ENCODE measurements around the gene ZNF180. TPM values are rescaled to one million over a fixed set of nuclear protein-coding genes. Genes with fewer than 3 reads are reported as not detected.

ZNF180 gene
- total RNA-seq, 1 experiment from 2014 or later = 8.9 TPM

- Mint-ChIP-seq H3K9me3 (peaks cover 51% of the 10 kb centered on the region), H3K27me3 (ENCODE audit: low read depth) (peaks cover 54% of the 10 kb centered on the region), H3K4me1 (no peaks in the 10 kb centered on the region), H3K4me3 (no peak overlapping the region), H3K27ac (no peak overlapping the region), H3K36me3 (peaks cover 3% of the 10 kb centered on the region; the same call in 1 of the 2 replicates)
- ATAC-seq = peak; percentile 87
- DNase-seq (ENCODE audit: low spot score) = peak; percentile 82
- ChIA-PET POLR2A (no interaction called here), CTCF (interaction anchor here (0.6 to 1.1 kb wide), 4 partner anchors 15 to 773 kb away, joined by 3 read pairs; no protein-coding TSS in a partner anchor)
- TF ChIP-seq ZNF671 (CRISPR knock-in tag; IDR thresholded peaks at IDR 0.05) (no peak), MLX (CRISPR knock-in tag; IDR thresholded peaks at IDR 0.05) (no peak), RELA (CRISPR knock-in tag; IDR thresholded peaks at IDR 0.05; ENCODE audit: borderline replicate concordance) (no peak), MYBL2 (CRISPR knock-in tag; IDR thresholded peaks at IDR 0.05) (no peak), TEAD1 (CRISPR knock-in tag; IDR thresholded peaks at IDR 0.05) (0 out of 2 replicates have a peak, but pooled peaks have one; percentile 19), HMGA2 (CRISPR knock-in tag; IDR thresholded peaks at IDR 0.05) (no peak), CREM (CRISPR knock-in tag; IDR thresholded peaks at IDR 0.05) (no peak), E2F5 (CRISPR knock-in tag; IDR thresholded peaks at IDR 0.05) (no peak), GRHL2 (CRISPR knock-in tag; IDR thresholded peaks at IDR 0.05; ENCODE audit: insufficient replicate concordance, severe bottlenecking) (no peak), ZNF425 (CRISPR knock-in tag; conservative IDR thresholded peaks at IDR 0.05) (no peak), ARID4B (CRISPR knock-in tag; IDR thresholded peaks at IDR 0.05; ENCODE audit: borderline replicate concordance) (0 out of 2 replicates have a peak, but pooled peaks have one; percentile 77), JUN (CRISPR knock-in tag; IDR thresholded peaks at IDR 0.05) (peak; percentile 82; the same call in 1 of the 2 replicates), ATF3 (CRISPR knock-in tag; conservative IDR thresholded peaks at IDR 0.05) (no peak), FOXK1 (CRISPR knock-in tag; IDR thresholded peaks at IDR 0.05) (0 out of 2 replicates have a peak, but pooled peaks have one; percentile 29), PRRX2 (CRISPR knock-in tag; IDR thresholded peaks at IDR 0.05) (no peak), JAZF1 (CRISPR knock-in tag; IDR thresholded peaks at IDR 0.05) (no peak), NFYB (CRISPR knock-in tag; conservative IDR thresholded peaks at IDR 0.05; ENCODE audit: low read depth) (no peak; the same call in 1 of the 2 replicates), ZNF121 (CRISPR knock-in tag; IDR thresholded peaks at IDR 0.05) (no peak), ELF4 (CRISPR knock-in tag; IDR thresholded peaks at IDR 0.05; ENCODE audit: low read depth) (no peak), NR2C2 (CRISPR knock-in tag; IDR thresholded peaks at IDR 0.05) (no peak), NFE2L1 (CRISPR knock-in tag; IDR thresholded peaks at IDR 0.05) (no peak), FOXJ3 (CRISPR knock-in tag; IDR thresholded peaks at IDR 0.05; ENCODE audit: borderline replicate concordance) (no peak), CBFB (CRISPR knock-in tag; IDR thresholded peaks at IDR 0.05; ENCODE audit: low read depth) (no peak), AR (CRISPR knock-in tag; IDR thresholded peaks at IDR 0.05) (no peak), ERG (CRISPR knock-in tag; IDR thresholded peaks at IDR 0.05) (no peak)
Measured at GRCh38 chr19:44512326-44513298, 12.3 kb upstream of the ZNF180 start.

Measured in WTC11 (cell line).